Nephron progenitor cell (in vitro differentiated cells): ENCODE measurements around the gene CSHL1.

ENCODE experiments used
- DNase-seq: peaks from one replicate; pipeline ENCODE4 v3.0.0; 2021
- H3K27ac Mint-ChIP-seq: 2 replicates; pipeline ENCODE4 v1.8.0; 2021; ENCODE audit warnings: mild to moderate bottlenecking, moderate library complexity, mixed read lengths
- H3K27me3 Mint-ChIP-seq: 2 replicates; pipeline ENCODE4 v1.8.0; 2021; ENCODE audit warnings: mild to moderate bottlenecking, low read depth, mixed read lengths; ENCODE audit not compliant: poor library complexity
- H3K36me3 Mint-ChIP-seq: 2 replicates; pipeline ENCODE4 v1.8.0; 2021; ENCODE audit warnings: low read depth, mixed read lengths
- H3K4me1 Mint-ChIP-seq: 2 replicates; pipeline ENCODE4 v1.8.0; 2021; ENCODE audit warnings: mixed read lengths
- H3K4me3 Mint-ChIP-seq: 2 replicates; pipeline ENCODE4 v1.8.0; 2021; ENCODE audit warnings: mild to moderate bottlenecking, moderate library complexity, mixed read lengths
- H3K9me3 Mint-ChIP-seq: 2 replicates; pipeline ENCODE4 v1.8.0; 2021; ENCODE audit warnings: mild to moderate bottlenecking, moderate library complexity, mixed read lengths
- TF ChIP-seq, protein P1 (sequence below): fragments of 200-600 bp; sonication (generic); IDR thresholded peaks from 2 replicates; pipeline ENCODE4 v1.5.0; 2021; ENCODE audit warnings: antibody characterized with exemption

CSHL1 gene

DNA sequence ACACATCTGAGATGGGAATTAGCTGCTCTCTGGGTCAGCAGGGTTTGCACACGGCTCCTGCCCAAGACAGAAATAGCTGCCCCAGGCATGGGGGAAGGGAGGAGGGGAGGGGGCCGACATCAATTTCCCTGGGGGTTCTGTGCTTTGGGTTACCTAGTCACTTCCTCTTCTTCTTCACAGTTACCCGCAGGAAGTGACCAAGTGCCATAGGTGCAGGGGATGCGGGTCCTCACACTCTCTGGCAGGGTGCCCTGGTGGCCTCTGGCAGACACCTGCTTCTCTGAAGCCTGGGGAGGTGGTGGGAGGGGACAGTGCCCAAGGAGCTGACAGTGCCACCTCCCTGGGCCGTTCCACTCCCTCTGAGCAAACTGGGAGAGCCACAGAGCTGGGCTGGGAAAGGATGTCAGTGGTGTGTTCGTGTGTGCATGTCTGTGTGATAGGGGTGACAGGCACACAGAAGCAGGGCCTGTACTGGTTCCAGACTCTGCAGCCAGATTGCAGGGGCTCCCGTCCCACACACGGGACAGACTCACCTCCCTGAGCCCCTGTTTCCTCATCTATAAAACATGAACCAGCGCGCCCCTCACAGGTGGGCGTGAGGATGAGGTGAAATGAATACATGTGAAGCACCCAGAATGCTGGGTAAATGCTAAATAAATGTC, 43.5 kb upstream of the CSHL1 start:
- Mint-ChIP-seq H3K27me3 (peaks cover 17% of the 10 kb centered on the region), H3K9me3 (no peaks in the 10 kb centered on the region), H3K4me1 (peaks cover 8% of the 10 kb centered on the region), H3K36me3 (no peaks in the 10 kb centered on the region), H3K4me3 (no peak overlapping the region), H3K27ac (no peak overlapping the region)
- no peak for DNase-seq
- TF ChIP-seq, protein P1, sequence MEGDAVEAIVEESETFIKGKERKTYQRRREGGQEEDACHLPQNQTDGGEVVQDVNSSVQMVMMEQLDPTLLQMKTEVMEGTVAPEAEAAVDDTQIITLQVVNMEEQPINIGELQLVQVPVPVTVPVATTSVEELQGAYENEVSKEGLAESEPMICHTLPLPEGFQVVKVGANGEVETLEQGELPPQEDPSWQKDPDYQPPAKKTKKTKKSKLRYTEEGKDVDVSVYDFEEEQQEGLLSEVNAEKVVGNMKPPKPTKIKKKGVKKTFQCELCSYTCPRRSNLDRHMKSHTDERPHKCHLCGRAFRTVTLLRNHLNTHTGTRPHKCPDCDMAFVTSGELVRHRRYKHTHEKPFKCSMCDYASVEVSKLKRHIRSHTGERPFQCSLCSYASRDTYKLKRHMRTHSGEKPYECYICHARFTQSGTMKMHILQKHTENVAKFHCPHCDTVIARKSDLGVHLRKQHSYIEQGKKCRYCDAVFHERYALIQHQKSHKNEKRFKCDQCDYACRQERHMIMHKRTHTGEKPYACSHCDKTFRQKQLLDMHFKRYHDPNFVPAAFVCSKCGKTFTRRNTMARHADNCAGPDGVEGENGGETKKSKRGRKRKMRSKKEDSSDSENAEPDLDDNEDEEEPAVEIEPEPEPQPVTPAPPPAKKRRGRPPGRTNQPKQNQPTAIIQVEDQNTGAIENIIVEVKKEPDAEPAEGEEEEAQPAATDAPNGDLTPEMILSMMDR = no peak

DNA sequence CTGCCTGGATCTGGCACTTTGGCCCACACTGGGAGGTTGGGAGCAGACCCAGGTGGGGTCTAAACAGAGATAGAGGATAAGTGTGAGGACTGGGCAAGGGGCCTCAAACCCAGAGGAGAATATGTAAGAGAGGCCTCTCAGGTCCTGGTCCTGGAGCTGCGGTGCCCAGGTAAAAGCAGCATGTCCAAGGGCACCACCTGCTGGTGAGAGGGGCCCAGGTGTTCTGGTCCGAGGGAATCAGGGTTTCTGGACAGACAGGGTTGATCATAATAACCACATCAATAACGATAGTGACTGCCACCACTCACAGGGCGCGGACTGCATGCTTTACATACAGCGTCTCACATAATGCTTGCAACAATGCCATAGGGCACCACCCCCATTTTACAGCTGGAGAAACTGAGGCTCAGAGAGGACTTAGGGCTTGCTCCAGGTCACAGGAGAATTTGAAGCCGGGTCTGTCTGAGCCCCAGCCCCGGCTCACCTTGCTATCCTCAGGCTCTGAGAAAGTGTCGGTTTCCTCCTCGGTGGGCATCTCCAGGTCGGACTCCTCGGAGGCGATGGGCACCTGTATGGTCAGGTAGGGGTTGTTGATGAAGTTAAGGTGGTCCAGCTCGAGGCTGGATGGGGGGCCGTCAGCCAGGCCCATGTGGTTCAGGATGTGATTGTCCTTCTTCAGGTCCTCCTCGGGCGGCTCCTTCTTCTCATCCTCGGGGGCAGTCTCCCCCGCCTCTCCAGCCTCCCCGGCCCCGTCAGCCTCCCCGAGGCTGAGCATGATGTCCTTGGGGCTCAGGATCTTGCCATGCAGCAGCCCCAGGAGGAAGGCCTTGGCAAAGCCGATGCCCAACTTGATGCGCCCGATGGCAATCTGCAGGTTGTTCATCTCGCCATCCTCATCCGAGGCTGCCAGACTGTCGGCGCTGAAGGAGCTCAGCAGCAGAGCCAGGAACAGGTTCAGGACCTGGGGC, 40.2 kb upstream of the CSHL1 start:
- no peaks in the 10 kb centered on the region for H3K9me3 Mint-ChIP-seq
- peaks cover 13% of the 10 kb centered on the region for H3K27me3 Mint-ChIP-seq
- TF ChIP-seq, protein P1 = peak; percentile 40
- H3K4me3 Mint-ChIP-seq = no peak overlapping the region
- H3K36me3 Mint-ChIP-seq = no peaks in the 10 kb centered on the region
- H3K4me1 Mint-ChIP-seq = peaks cover 19% of the 10 kb centered on the region
- DNase-seq = no peak
- no peak overlapping the region for H3K27ac Mint-ChIP-seq

DNA sequence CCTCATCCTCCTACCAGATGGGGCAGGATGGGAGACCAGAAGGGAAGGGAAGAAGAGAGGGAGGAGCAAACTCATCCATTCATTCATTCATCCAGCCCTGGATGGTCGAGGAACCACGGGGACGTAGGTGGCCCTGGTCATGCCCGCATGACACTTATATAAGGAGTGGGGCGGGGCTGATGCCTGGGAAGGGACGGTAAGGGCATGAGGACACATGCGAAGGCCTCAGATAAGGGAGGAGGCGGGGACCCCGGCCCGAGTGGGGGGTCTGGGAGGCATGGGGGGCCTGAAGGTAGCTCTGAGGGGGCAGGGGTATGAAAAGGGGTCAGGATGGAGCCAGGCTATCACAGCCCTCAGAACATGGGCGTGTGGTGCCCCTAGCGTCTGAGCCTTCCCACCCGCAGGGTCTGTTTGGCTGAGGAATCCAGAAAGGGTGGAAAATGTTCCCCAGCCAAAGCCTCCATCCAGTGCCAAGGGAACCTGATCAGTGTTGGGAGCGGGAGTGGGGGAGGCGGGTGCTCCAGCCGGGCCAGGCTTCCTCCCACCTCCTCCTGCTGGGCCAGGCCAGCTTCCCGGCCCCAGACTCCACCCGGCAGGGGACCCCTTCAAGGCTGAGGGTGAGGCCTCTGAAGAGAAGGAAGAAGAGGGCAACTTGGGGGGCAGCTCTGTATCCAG, 38.7 kb upstream of the CSHL1 start:
- no peak overlapping the region for H3K4me3 Mint-ChIP-seq
- DNase-seq = no peak
- no peaks in the 10 kb centered on the region for H3K36me3 Mint-ChIP-seq

DNA sequence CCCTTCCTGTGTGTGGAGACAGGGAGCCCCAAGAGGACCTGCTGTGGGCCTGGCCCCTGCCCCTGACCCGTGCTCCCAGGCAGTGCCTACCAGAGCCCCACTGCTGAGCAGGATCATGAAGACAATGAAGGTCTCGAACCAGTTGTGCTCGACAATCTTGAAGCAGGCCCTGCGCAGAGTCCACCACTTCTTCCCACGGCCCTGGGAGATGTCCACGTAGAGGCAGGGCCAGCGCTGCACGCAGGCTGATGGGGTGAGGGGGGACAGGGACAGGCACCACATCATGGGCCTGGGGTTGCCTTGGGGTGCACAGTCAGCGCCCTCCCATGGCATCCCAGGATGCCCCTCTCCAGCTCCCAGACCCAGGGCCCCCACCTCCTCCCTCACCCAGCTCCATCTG, 37.5 kb upstream of the CSHL1 start:
- Mint-ChIP-seq H3K9me3 (no peaks in the 10 kb centered on the region), H3K36me3 (no peaks in the 10 kb centered on the region), H3K27me3 (peaks cover 4% of the 10 kb centered on the region), H3K27ac (no peak overlapping the region), H3K4me3 (no peak overlapping the region), H3K4me1 (peaks cover 26% of the 10 kb centered on the region)
- DNase-seq = no peak
- TF ChIP-seq, protein P1 = no peak

More for the DNA sequence above, 38.7 kb upstream of the CSHL1 start:
- peaks cover 31% of the 10 kb centered on the region for H3K4me1 Mint-ChIP-seq
- TF ChIP-seq, protein P1 = no peak
- no peak overlapping the region for H3K27ac Mint-ChIP-seq
- H3K9me3 Mint-ChIP-seq = no peaks in the 10 kb centered on the region
- H3K27me3 Mint-ChIP-seq = peaks cover 12% of the 10 kb centered on the region

DNA sequence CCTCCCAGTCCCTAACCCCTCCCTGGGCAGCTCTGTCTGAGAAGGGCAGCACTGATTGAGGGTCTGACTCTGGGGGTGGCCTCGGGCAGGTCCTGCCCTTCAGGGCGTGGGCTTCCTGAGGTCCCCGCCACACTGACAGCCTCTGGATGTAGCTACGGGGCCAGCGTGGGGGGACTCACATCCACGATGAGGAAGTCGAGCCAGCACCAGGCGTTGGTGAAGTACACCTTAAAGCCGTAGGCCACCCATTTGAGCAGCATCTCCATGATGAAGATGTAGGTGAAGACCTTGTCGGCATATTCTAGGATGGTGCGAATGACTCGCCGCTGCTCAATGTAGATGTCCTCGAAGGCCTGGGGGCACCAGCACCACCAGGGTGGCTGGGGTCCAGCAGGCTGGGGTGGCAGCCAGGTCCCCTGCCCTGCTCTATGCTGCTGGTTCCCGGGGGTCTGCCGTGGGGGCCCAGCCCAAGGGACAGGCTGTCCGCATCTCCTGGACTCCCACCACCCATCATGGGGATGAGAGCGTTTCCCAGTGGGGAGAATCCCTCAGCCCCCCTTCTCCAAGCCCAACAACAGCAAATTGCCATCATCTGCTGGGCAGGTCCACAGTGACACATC, 36.8 kb upstream of the CSHL1 start:
- peaks cover 26% of the 10 kb centered on the region for H3K4me1 Mint-ChIP-seq
- H3K9me3 Mint-ChIP-seq = no peaks in the 10 kb centered on the region
- H3K27me3 Mint-ChIP-seq = peaks cover 8% of the 10 kb centered on the region
- no peaks in the 10 kb centered on the region for H3K36me3 Mint-ChIP-seq
- H3K4me3 Mint-ChIP-seq = no peak overlapping the region
- DNase-seq = no peak
- no peak overlapping the region for H3K27ac Mint-ChIP-seq
- TF ChIP-seq, protein P1 = no peak
